Measurements from ENCODE around the gene PRPF40B. TPM values are rescaled to one million over a fixed set of nuclear protein-coding genes. Genes with fewer than 3 reads are reported as not detected.
"Not testable (repeated sequence)": the region's sequence is repeated elsewhere in the genome, so short reads cannot be mapped to it uniquely, and the experiment has no call there.

The PRPF40B gene
- total and polyA plus RNA-seq, 8 donors: 11.2 to 58.3 (median 15.0) TPM

DNA sequence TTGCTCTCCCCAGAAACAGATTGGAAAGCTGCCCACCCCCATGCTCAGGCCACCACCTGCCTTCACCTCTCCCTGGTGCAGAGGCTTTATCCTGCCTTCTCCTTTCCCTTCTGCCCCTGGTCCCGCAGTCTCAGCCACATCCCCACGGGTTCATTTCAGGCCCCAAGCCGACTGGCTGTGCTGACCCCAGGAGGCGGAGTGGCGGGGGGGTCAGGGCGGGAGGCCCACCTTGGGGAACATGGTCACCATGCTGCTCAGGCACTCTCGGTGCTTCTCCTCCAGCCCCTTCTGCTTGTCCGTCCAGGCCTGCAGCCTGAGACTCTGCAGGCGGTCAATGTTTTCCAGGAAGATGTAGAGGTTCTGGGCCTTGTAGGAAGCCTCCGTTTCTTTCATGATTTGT lies 24.8 kb upstream of the PRPF40B start:
- no peaks in the 10 kb centered on the region for H3K36me3 ChIP-seq
- FAIRE-seq: no peak
- DNase-seq: no peak
- no peak for TF ChIP-seq CTCF (IDR thresholded peaks at IDR 0.05)
- WGBS, 2 donors: 74 to 84% methylated on average over 10 of the region's 10 CpGs
- intact Hi-C loops (cut with DNase I): no loop called here
- no peaks in the 10 kb centered on the region for H3K4me1 ChIP-seq
- H3K27me3 ChIP-seq: no peaks in the 10 kb centered on the region
- no peak overlapping the region for H3K4me3 ChIP-seq
- no peaks in the 10 kb centered on the region for H3K9me3 ChIP-seq
- no peak overlapping the region for H3K27ac ChIP-seq
- no peak for ATAC-seq

- no peak for FAIRE-seq
These were observed 23.4 kb upstream of the PRPF40B start for GRCh38 chr12:49599961-49600360.

DNA sequence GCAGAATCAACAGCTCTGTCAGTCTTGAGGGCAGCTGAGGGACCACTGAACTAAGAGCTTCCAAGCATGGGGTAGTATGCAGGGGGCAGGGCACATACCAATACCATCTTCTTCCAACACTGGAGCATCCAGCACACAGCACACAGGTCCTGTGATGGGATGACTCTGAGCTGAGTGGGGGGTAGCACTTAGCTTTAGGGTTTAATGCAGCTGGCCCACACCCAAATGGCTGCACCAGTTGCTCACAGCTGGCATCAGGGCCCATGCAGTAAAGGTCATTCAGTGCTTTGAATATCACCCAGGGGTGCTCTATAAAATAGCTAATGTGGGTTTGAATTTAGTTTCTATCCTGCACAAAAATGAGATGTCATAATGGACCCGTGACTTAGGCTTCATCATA lies 19.6 kb upstream of the PRPF40B start:
- no peak for TF ChIP-seq CTCF (IDR thresholded peaks at IDR 0.05)
- Histone ChIP-seq H3K36me3 (no peaks in the 10 kb centered on the region), H3K4me3 (no peak overlapping the region), H3K27me3 (no peaks in the 10 kb centered on the region), H3K4me1 (peaks cover 0 to 6% (median 0%) of the 10 kb centered on the region in 3 donors), H3K9me3 (no peaks in the 10 kb centered on the region), H3K27ac (no peak overlapping the region)
- 75 to 79% methylated on average over 1 of the region's 1 CpG for WGBS, 2 donors
- no peak for ATAC-seq
- intact Hi-C loops (cut with DNase I): no loop called here
- DNase-seq: no peak
- no peak for FAIRE-seq

More at GRCh38 chr12:49599961-49600360, 23.4 kb upstream of the PRPF40B start:
- DNase-seq (no peak), ATAC-seq (no peak)
- Histone ChIP-seq H3K36me3 (no peaks in the 10 kb centered on the region), H3K4me3 (no peak overlapping the region), H3K9me3 (no peaks in the 10 kb centered on the region), H3K27ac (no peak overlapping the region), H3K27me3 (no peaks in the 10 kb centered on the region), H3K4me1 (no peaks in the 10 kb centered on the region)
- WGBS, 2 donors: 90 to 91% methylated on average over 8 of the region's 8 CpGs
- TF ChIP-seq CTCF (IDR thresholded peaks at IDR 0.05): no peak
- intact Hi-C loops (cut with DNase I): no loop called here

- no peak for TF ChIP-seq CTCF (IDR thresholded peaks at IDR 0.05)
- 69 to 84% methylated on average over 5 of the region's 5 CpGs for WGBS, 2 donors
- Histone ChIP-seq H3K36me3 (no peaks in the 10 kb centered on the region), H3K4me3 (no peak overlapping the region), H3K4me1 (peaks cover 0 to 6% (median 0%) of the 10 kb centered on the region in 3 donors), H3K27ac (no peak overlapping the region), H3K27me3 (no peaks in the 10 kb centered on the region), H3K9me3 (no peaks in the 10 kb centered on the region)
- ATAC-seq (no peak), DNase-seq (no peak), FAIRE-seq (no peak)
- intact Hi-C loops (cut with DNase I): no loop called here
These were observed 18.5 kb upstream of the PRPF40B start for GRCh38 chr12:49604856-49605255.

- ATAC-seq; H3K27me3 ChIP-seq; H3K4me3 ChIP-seq; DNase-seq; H3K9me3 ChIP-seq; H3K27ac ChIP-seq; H3K36me3 ChIP-seq; H3K4me1 ChIP-seq; intact Hi-C loops (cut with DNase I); FAIRE-seq: not testable (repeated sequence)
- WGBS, 2 donors: 94 to 98% methylated on average over 4 of the region's 4 CpGs
These were observed 17.8 kb upstream of the PRPF40B start, which contains the start of gene FAM186B for GRCh38 chr12:49605539-49605938. Gene FAM186B (minus strand): TSS chr12:49605639. CDS start chr12:49605477, 162 bp downstream.
